Dedifferentiated amniotic fluid mesenchymal stem cell (primary cell): ENCODE measurements around the gene MMP25.
"Not testable (repeated sequence)": the region's sequence is repeated elsewhere in the genome, so short reads cannot be mapped to it uniquely, and the experiment has no call there.

Experiments used
- DNase-seq: peaks from one replicate; pipeline ENCODE4 v3.0.0-alpha.2; 2016; ENCODE audit errors: extremely low spot score

The MMP25 gene

GRCh38 chr16:3030222-3031212, 15.8 kb upstream of the MMP25 start:
- no peak for DNase-seq

- DNase-seq = no peak
Observed at GRCh38 chr16:3032624-3033023, 13.7 kb upstream of the MMP25 start.

- no peak for DNase-seq
Observed at GRCh38 chr16:3035289-3035971, 10.9 kb upstream of the MMP25 start.

GRCh38 chr16:3035972-3036725, 10.2 kb upstream of the MMP25 start:
- no peak for DNase-seq

GRCh38 chr16:3036726-3037315, 9.5 kb upstream of the MMP25 start, which contains the start of gene BICDL2:
TSS of gene BICDL2 (minus strand) at chr16:3036944. CDS start at chr16:3035496, 1,448 bp downstream.
- DNase-seq = no peak

- no peak for DNase-seq
Observed at GRCh38 chr16:3038256-3038655, 8.1 kb upstream of the MMP25 start.

GRCh38 chr16:3038896-3039295, 7.5 kb upstream of the MMP25 start:
- no peak for DNase-seq

- DNase-seq = no peak
Observed at GRCh38 chr16:3042376-3042775, 4.0 kb upstream of the MMP25 start.

GRCh38 chr16:3044708-3045107, 1.7 kb upstream of the MMP25 start:
- DNase-seq = no peak

GRCh38 chr16:3046641-3047386, 453 bp downstream of the MMP25 start:
- no peak for DNase-seq

GRCh38 chr16:3047387-3047720, 993 bp downstream of the MMP25 start:
- DNase-seq = no peak

- DNase-seq = no peak
Observed at GRCh38 chr16:3049921-3050481, 3.6 kb downstream of the MMP25 start.

GRCh38 chr16:3050487-3050886, 4.1 kb downstream of the MMP25 start:
- DNase-seq = no peak

- no peak for DNase-seq
Observed at GRCh38 chr16:3051009-3051408, 4.6 kb downstream of the MMP25 start.

- DNase-seq = no peak
Observed at GRCh38 chr16:3051494-3051893, 5.1 kb downstream of the MMP25 start.

GRCh38 chr16:3052571-3053329, 6.4 kb downstream of the MMP25 start:
- not testable (repeated sequence) for DNase-seq

- DNase-seq = not testable (repeated sequence)
Observed at GRCh38 chr16:3053330-3053710, 7.0 kb downstream of the MMP25 start.

- DNase-seq = no peak
Observed at GRCh38 chr16:3054965-3055733, 8.8 kb downstream of the MMP25 start.

- not testable (repeated sequence) for DNase-seq
Observed at GRCh38 chr16:3055734-3056115, 9.4 kb downstream of the MMP25 start.
